VCaP (cell line): ENCODE results near the gene ANKRD26.

ENCODE experiments used
- H3K27ac ChIP-seq: fragments of 450-650 bp; 2 replicates; pipeline ENCODE4 v1.5.1; 2017
- CTCF ChIP-seq: fragments of 450-650 bp; conservative IDR thresholded peaks from 2 replicates; pipeline ENCODE4 v1.5.1; 2017; ENCODE audit warnings: mild to moderate bottlenecking, moderate library complexity

The ANKRD26 gene

GRCh38 chr10:27104919-27105318 lies 4.6 kb upstream of the ANKRD26 start:
- TF ChIP-seq CTCF: no peak
- H3K27ac ChIP-seq: no peak overlapping the region

- TF ChIP-seq CTCF: no peak
- peak overlapping the region; percentile 88 for H3K27ac ChIP-seq
Measured at GRCh38 chr10:27100813-27101347, 586 bp upstream of the ANKRD26 start.

GRCh38 chr10:27099448-27099847 lies 846 bp downstream of the ANKRD26 start:
- TF ChIP-seq CTCF: no peak
- H3K27ac ChIP-seq: peak overlapping the region; percentile 88

GRCh38 chr10:27088119-27089044 lies 11.9 kb downstream of the ANKRD26 start:
- no peak for TF ChIP-seq CTCF
- H3K27ac ChIP-seq: no peak overlapping the region

GRCh38 chr10:27072436-27073114 lies 27.7 kb downstream of the ANKRD26 start:
- peak overlapping the region; percentile 73 for H3K27ac ChIP-seq

GRCh38 chr10:27068217-27068891 lies 31.9 kb downstream of the ANKRD26 start:
- no peak for TF ChIP-seq CTCF
- H3K27ac ChIP-seq: no peak overlapping the region

More at GRCh38 chr10:27072436-27073114, 27.7 kb downstream of the ANKRD26 start:
- no peak for TF ChIP-seq CTCF

GRCh38 chr10:27065084-27065483 lies 35.2 kb downstream of the ANKRD26 start:
- no peak for TF ChIP-seq CTCF
- H3K27ac ChIP-seq: peak overlapping the region; percentile 78
